Stimulated activated CD4-positive, alpha-beta T cell treated with anti-CD3 and anti-CD28 coated beads, Interleukin-15, amount 100 ng/mL, for 24 hours (primary cell): ENCODE results near the gene PUDP.
A peak's percentile ranks its signal among the peaks of the same experiment; 100 is the strongest.
"Not testable (repeated sequence)": the region's sequence is repeated elsewhere in the genome, so short reads cannot be mapped to it uniquely, and the experiment has no call there.

Experiments used
- DNase-seq: peaks from one replicate; pipeline ENCODE4 v3.0.0-alpha.2; 2020

Gene PUDP

GRCh38 chrX:7147978-7148854 is at the start of gene PUDP:
Gene PUDP (minus strand): TSS chrX:7148153. CDS start chrX:7148113, 40 bp downstream.
- DNase-seq, result peak; percentile 82

- DNase-seq, result no peak
These were observed 46.7 kb upstream of the PUDP start for GRCh38 chrX:7194606-7195005.

- no peak for DNase-seq
These were observed 44.9 kb upstream of the PUDP start for GRCh38 chrX:7192871-7193270.

- no peak for DNase-seq
These were observed 43.7 kb upstream of the PUDP start for GRCh38 chrX:7191681-7192110.

GRCh38 chrX:7190157-7190556 is 42.2 kb upstream of the PUDP start:
- no peak for DNase-seq

GRCh38 chrX:7188672-7189071 is 40.7 kb upstream of the PUDP start:
- no peak for DNase-seq

GRCh38 chrX:7184816-7185215 is 36.9 kb upstream of the PUDP start:
- no peak for DNase-seq

- DNase-seq, result no peak
These were observed 31.5 kb upstream of the PUDP start for GRCh38 chrX:7179446-7179845.

- DNase-seq, result not testable (repeated sequence)
These were observed 30.9 kb upstream of the PUDP start for GRCh38 chrX:7178859-7179258.

GRCh38 chrX:7170898-7171297 is 22.9 kb upstream of the PUDP start:
- DNase-seq, result peak; percentile 36

GRCh38 chrX:7169627-7170026 is 21.7 kb upstream of the PUDP start:
- no peak for DNase-seq

- DNase-seq, result no peak
These were observed 20.4 kb upstream of the PUDP start for GRCh38 chrX:7168371-7168770.

- no peak for DNase-seq
These were observed 16.2 kb upstream of the PUDP start for GRCh38 chrX:7164174-7164573.

GRCh38 chrX:7163146-7163677 is 15.3 kb upstream of the PUDP start:
- no peak for DNase-seq

GRCh38 chrX:7159149-7159861 is 11.4 kb upstream of the PUDP start:
- DNase-seq, result no peak

GRCh38 chrX:7158468-7158990 is 10.6 kb upstream of the PUDP start:
- no peak for DNase-seq

GRCh38 chrX:7156879-7157278 is 8.9 kb upstream of the PUDP start:
- DNase-seq, result no peak

- DNase-seq, result no peak
These were observed 7.2 kb upstream of the PUDP start for GRCh38 chrX:7155163-7155562.

GRCh38 chrX:7154041-7154597 is 6.2 kb upstream of the PUDP start:
- DNase-seq, result no peak

- no peak for DNase-seq
These were observed 5.3 kb upstream of the PUDP start for GRCh38 chrX:7153231-7153630.

- DNase-seq, result no peak
These were observed 1.5 kb upstream of the PUDP start for GRCh38 chrX:7149411-7149810.

- peak; percentile 39 for DNase-seq
These were observed 458 bp downstream of the PUDP start, which contains the start of gene STS for GRCh38 chrX:7147413-7147977. Gene STS (plus strand): TSS chrX:7147712. CDS start chrX:7253200, 105,488 bp downstream.
